Measurements from ENCODE around the gene C10orf71.

Gene C10orf71

DNA sequence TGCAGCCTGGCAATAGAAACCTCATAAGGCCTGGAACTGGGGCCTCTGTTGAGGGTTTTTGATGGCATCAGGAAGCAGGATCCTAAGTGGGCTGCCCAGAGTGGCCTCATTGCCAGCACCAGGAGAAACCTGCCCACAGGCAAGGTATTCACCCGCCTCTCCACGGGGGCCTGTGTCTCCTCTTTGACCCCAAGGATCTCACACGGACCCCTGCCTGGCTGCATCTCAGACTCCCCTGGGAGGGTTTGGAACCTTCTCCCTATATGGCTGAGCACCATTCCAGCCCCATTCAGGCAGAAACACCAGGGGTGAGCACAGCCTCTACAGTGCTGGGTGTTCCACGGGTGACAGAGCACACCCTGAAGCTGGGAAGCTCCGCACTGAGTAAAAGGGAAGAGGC, 14.6 kb upstream of the C10orf71 start:
- TF ChIP-seq, protein P1, sequence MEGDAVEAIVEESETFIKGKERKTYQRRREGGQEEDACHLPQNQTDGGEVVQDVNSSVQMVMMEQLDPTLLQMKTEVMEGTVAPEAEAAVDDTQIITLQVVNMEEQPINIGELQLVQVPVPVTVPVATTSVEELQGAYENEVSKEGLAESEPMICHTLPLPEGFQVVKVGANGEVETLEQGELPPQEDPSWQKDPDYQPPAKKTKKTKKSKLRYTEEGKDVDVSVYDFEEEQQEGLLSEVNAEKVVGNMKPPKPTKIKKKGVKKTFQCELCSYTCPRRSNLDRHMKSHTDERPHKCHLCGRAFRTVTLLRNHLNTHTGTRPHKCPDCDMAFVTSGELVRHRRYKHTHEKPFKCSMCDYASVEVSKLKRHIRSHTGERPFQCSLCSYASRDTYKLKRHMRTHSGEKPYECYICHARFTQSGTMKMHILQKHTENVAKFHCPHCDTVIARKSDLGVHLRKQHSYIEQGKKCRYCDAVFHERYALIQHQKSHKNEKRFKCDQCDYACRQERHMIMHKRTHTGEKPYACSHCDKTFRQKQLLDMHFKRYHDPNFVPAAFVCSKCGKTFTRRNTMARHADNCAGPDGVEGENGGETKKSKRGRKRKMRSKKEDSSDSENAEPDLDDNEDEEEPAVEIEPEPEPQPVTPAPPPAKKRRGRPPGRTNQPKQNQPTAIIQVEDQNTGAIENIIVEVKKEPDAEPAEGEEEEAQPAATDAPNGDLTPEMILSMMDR (IDR thresholded peaks at IDR 0.05; ENCODE audit: low read depth, low read length, missing control alignments), result no peak
- no peak for DNase-seq (ENCODE audit: low read depth)
- H3K4me3 ChIP-seq (ENCODE audit: low read depth, low read length), result no peak overlapping the region
- in situ Hi-C loops (cut with HindIII; ENCODE audit: low sequenced_read_pairs), result no loop called here

- in situ Hi-C loops (cut with HindIII; ENCODE audit: low sequenced_read_pairs), result no loop called here
- no peak overlapping the region for H3K4me3 ChIP-seq (ENCODE audit: low read depth, low read length)
- TF ChIP-seq, protein P1 (IDR thresholded peaks at IDR 0.05; ENCODE audit: low read depth, low read length, missing control alignments), result no peak
- DNase-seq (ENCODE audit: low read depth), result no peak
These were observed 13.7 kb upstream of the C10orf71 start for GRCh38 chr10:49285232-49285631.

DNA sequence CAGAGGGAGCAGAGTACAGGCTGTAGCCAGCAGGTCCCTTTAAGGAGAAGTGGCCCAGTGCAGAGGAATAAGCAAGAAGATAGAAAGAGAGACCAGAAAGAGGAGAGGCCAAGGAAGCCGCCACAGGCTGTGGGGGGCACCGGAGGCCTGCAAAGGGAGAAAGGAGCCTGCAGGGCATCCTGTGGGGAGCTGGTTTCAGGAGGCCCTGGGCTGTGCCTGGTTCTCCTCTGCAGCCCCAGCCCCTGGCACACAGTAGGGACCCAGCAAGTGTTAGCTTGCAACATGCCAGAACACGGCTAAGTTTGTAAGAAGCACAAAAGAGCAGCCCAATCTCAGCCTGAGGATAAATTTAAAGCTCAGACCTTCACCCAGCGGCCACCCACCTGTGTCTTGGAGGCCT, 12.3 kb upstream of the C10orf71 start:
- TF ChIP-seq, protein P1 (IDR thresholded peaks at IDR 0.05; ENCODE audit: low read depth, low read length, missing control alignments), result no peak
- H3K4me3 ChIP-seq (ENCODE audit: low read depth, low read length), result no peak overlapping the region
- in situ Hi-C loops (cut with HindIII; ENCODE audit: low sequenced_read_pairs), result no loop called here
- no peak for DNase-seq (ENCODE audit: low read depth)

GRCh38 chr10:49287689-49288340, 11.2 kb upstream of the C10orf71 start:
- no peak overlapping the region for H3K4me3 ChIP-seq (ENCODE audit: low read depth, low read length)
- TF ChIP-seq, protein P1 (IDR thresholded peaks at IDR 0.05; ENCODE audit: low read depth, low read length, missing control alignments), result no peak
- in situ Hi-C loops (cut with HindIII; ENCODE audit: low sequenced_read_pairs), result no loop called here
- no peak for DNase-seq (ENCODE audit: low read depth)

- H3K4me3 ChIP-seq (ENCODE audit: low read depth, low read length), result no peak overlapping the region
- TF ChIP-seq, protein P1 (IDR thresholded peaks at IDR 0.05; ENCODE audit: low read depth, low read length, missing control alignments), result no peak
- in situ Hi-C loops (cut with HindIII; ENCODE audit: low sequenced_read_pairs), result no loop called here
- no peak for DNase-seq (ENCODE audit: low read depth)
These were observed 10.5 kb upstream of the C10orf71 start for GRCh38 chr10:49288341-49289065.

DNA sequence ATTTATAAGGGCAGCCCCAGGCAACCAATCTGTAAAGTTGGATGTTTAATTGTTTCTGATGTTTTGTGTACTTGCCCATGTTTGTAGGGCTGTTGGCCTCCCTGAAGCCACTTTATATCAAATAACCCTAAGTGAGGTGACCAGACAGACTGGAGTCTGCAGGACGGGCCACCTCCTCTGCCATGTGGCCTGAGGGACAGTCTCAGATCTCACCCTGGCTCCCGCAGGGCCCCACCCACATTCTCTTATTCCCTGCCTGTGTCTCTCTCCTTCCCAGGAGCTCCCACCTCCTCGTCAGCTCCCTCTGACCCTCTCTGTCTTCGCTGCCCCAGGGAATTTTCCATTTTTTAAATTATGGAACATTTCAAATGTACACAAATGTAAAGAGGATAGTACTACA, 9.5 kb upstream of the C10orf71 start:
- in situ Hi-C loops (cut with HindIII; ENCODE audit: low sequenced_read_pairs), result no loop called here
- no peak overlapping the region for H3K4me3 ChIP-seq (ENCODE audit: low read depth, low read length)
- no peak for DNase-seq (ENCODE audit: low read depth)
- TF ChIP-seq, protein P1 (IDR thresholded peaks at IDR 0.05; ENCODE audit: low read depth, low read length, missing control alignments), result no peak
